GM21619 (cell line): Measurements from ENCODE around the gene DNAH8.
A peak's percentile ranks its signal among the peaks of the same experiment; 100 is the strongest.

Experiments used
- ATAC-seq: cut with Tn5 transposase; IDR thresholded peaks from one replicate; pipeline ENCODE4 v1.9.1; 2021; ENCODE audit not compliant: unreplicated experiment

DNAH8 gene

GRCh38 chr6:39003492-39003891 lies 288.4 kb downstream of the DNAH8 start:
- no peak for ATAC-seq

DNA sequence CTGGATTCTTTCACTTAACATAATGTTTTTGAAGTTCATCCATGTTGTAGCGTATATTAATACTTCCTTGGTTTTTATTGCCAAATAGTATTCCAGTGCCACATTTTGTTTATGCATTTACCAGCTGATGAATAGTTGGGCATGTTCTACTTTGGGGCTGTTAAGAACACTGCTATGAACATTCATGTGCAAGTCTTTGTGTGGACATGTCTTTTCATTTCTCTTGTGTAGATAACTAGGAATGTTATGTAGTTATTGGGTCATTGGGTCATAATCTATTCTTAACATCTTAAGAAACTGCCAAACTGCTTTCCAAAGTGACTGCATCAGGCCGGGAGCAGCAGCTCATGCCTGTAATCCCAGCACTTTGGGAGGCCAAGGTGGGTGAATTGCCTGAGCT lies 289.7 kb downstream of the DNAH8 start:
- no peak for ATAC-seq

DNA sequence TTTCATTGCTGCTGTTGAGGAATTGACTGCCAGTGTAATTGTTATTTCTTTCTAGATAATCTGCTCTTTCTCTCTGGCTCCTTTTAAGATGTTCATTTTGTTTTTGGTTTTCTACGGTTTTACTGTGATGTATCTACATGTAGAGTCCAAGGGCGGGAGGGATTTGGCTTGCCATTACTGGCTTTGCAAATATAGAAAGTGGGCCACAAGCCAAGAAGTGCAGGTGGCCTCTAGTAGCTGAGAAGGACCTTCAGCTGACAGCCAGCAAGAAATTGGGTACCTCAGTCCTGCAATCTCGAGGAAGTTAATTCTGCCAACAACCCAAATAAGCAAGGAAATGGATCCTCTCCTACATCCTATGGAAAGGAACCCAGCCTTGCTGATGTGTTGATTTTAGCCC lies 290.7 kb downstream of the DNAH8 start:
- ATAC-seq, result no peak

DNA sequence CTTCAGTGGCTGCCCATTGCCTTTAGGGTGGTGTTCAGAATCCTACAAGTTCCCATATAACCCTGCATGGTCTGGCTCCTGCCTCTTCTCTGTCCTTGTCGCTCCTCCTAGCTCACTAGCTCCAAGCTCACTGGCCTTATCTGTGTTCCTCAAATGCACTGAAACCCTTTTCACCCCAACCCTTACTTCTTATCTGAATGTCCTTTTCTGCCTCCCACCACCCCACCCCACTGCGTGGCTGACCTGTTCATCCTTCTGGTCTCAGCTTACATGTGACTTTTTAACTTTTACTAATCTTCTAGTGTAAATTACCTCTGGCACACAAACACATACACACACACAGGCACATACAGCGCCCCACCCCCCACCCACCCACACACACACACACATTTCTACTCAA lies 292.5 kb downstream of the DNAH8 start:
- no peak for ATAC-seq

GRCh38 chr6:39008737-39009136 lies 293.6 kb downstream of the DNAH8 start:
- no peak for ATAC-seq

GRCh38 chr6:39009476-39009875 lies 294.4 kb downstream of the DNAH8 start:
- ATAC-seq, result no peak

DNA sequence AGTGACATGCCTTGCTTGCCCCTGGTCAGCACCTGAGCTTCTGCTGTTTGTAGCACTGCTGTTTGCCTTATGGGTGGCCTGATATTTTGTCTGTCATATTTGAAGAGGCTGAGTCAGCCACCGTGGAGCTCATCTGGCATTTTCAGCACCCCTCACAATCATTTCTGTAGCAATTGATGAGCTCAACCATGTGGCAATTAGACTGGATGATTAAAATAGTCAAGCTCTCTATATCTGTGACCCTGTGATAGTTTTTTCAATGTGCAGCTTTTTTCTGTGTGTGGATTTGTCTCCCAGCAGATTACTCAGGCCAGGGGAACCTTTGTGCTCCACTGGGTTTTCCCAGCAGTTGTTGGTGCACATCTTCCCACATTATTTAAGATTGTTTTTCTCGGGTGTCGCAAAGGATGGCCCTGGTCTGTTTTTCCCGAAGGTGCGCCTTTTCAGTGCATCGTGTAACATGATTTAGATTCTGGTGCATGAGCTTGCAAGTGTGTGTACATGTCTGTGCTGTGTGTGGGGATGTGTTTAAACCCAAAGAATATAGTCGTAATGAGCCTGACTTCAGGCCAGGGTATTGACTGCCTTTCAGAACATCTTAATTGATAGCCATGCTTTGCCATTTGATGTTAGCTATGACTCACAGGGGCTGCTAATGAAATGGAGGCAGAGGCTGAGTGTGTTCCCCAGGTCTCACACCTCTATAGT lies 301.9 kb downstream of the DNAH8 start:
- no peak for ATAC-seq

DNA sequence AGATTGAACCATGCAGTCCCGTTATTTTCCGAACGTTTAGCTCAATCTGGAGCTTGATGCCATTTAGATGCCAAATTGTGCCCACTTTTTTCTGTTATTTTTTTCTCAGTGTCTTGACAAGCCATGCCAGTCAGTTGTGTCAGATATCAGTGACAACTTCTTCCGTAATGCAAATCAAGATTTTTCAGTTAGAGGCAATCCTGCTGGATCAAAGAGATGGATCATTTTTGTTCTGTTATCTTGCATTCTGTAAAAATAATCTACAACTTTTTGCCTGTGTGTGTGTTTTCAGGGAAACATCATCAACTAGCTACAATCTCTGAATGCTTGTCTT lies 302.4 kb downstream of the DNAH8 start:
- ATAC-seq, result no peak

DNA sequence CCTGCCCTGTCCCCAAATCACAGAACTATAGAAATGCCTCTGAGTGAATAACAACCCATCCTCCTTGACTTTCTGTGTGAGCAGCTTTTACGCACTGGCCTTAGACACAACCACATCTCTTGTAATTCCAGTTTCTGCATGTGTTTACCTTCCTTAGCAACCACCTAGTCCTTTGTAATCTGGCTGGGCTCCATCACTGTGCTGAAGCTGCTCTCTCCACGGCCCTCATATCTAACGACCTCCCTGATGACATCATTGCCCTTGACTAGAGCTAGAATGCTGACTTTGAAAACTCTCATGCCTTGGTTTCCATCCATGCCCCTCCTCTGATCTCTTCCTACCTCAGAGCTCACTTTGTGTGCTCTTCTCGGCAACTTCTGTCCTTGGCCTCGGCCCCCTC lies 303.0 kb downstream of the DNAH8 start:
- ATAC-seq, result no peak

DNA sequence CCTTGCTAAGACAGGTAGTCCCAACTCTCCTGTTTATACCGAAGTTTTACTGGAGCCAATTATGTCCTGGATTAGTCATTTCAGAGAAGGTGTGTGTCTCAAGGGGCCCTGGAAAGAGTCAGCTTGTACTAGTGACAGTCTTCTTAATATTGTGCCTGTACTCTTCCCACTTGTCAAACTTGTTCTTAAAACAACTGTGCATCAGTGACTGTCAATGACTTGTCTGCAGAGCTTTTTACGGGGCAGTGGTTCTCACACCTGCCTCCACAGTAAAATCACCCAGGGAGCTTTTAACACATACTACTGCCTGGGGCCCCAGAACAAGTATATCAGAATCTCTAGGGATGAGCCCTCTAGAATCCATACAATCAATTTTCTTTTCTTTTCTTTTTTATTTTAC lies 305.0 kb downstream of the DNAH8 start:
- ATAC-seq, result no peak

DNA sequence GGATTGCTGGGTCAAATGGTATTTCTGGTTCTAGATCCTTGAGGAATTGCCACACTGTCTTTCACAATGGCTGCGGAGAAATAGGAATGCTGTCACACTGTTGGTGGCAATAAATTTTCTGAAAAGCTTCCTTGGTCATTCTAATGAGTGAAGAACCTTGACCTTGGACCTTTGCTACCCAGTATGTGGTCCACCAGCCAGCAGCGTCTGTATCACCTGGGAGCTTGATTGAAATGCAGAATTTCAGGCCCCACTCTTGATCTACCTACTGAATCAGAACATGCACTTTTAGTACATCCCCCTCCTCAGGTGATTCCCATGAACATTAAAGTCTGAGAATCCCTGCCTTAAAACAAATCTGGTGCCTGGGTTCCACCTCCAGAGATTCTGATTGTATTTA lies 305.9 kb downstream of the DNAH8 start:
- ATAC-seq, result no peak

DNA sequence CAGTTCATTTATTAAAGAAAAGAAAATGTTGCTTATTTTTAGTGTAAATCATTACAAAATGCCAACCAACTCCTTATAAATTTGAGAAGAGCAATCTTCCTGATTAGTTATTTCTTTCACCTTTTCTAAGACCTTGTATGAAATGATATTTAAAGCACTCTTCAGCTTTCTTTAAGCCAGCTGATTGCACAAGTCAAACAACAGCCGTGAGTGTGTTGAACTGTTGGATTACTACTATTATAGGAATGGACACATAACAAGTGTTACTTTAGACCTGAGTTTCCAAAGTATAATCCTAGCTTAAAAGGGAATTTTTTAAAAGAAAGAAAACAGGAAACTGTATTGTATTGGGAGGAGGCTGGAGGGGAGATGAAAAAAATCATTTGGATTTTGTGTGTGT lies 306.7 kb downstream of the DNAH8 start:
- no peak for ATAC-seq

DNA sequence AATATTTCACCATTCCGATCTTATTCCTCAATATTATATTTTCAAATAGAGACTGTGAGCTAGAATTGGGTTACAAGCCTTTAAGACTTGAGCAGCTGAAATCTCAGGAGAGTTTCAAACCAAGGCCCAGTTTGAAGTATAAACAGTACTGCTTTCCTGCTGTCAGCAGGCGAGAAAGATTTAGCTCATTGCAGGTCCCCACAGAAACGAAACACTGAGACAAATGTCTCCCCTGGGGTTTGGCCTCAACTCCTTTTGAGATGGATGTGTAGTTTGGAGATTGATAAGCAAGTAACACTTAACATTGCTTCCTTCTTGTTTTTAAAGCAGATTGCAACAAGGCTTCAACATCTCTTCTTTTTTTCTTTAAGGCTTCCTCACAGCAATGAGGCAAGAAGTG lies 311.1 kb downstream of the DNAH8 start:
- ATAC-seq, result no peak

GRCh38 chr6:39029156-39030011 lies 314.3 kb downstream of the DNAH8 start:
- ATAC-seq, result peak; percentile 64

DNA sequence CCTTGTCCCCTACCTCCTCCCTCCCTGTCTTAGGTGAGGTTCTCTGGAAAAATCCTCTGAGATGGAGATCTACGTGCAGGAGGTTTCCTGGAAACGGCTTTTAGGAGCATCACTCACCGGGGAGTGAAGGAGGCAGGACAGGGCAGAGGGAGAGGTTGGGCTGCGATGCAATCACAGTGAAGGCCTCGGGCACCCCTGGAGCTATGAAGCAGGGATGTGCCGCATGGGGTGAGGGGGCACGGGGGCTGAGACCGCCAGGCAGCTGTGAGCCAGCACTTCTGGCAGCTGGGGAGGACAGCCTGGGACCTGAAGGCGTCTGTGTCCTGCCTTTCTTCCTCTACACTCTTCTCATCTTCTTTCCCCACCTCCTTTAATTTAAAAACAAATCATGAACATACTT lies 320.6 kb downstream of the DNAH8 start:
- ATAC-seq, result no peak

DNA sequence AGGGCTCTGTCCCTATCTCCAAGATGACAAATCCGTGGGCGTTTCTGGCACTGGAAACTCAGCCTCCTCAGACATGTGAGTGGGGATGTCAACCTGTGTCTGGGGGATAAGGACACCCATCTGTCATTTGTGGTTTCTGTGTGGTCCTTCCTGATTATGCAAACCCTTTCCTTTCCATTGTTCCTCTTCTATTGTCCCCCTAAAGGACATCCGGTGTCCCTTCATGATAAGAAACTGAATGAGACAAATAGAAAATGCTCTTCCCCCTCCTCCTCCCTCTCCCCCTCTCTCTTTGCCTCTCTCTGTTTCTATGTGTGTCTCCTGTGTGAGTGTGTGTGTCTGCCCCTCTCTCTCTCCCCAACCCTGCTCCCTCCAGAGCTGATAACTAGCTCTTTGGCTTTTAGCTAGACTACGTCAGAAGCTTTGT lies 322.0 kb downstream of the DNAH8 start:
- no peak for ATAC-seq

DNA sequence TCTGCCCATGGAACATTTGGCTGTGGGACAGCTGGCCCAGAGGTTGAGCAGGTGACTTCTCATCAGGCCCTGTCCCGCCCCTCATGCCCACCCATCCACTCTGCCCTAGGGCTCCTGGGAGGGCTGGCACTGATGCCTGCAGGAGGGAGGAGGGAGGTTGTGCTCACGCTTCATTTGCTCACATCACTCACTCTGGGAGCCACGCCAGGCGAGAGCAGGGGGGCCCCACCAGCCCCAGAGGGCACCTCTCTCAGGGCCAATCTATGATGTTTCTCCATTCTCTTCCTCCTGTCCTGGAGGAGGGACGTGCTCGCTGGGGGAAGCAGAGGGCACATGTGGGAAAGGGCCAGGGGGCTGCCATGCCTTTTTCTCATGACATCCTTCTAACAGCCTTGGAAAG lies 322.6 kb downstream of the DNAH8 start:
- ATAC-seq, result no peak

DNA sequence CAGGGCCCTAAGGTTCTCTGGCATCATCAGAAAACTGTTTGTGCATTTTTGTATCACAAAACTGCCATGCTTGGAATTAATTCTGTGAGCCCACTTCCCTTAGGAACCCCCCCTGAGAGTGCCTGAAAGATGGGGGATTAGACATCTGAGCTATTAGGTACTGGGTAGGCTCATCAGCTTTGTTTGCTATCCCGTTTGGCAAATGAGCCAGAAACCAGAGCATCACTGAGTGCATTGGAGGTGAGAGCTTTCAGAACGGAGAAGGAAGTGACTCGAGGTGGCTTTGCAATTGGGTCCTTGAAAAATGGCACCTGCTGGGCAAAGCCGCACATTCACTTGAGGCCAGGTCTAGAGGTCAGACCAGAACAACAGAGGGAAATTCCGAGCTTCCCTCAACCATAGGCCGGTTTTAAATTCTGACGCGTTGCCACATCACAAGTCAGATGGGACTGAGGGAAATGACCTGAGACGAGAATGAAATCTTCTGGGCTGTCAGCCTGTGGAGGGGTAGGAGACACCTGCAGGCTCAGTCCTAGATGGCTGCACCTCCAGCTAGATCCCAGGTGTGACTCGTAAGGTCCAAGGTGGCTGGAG lies 325.1 kb downstream of the DNAH8 start:
- no peak for ATAC-seq

DNA sequence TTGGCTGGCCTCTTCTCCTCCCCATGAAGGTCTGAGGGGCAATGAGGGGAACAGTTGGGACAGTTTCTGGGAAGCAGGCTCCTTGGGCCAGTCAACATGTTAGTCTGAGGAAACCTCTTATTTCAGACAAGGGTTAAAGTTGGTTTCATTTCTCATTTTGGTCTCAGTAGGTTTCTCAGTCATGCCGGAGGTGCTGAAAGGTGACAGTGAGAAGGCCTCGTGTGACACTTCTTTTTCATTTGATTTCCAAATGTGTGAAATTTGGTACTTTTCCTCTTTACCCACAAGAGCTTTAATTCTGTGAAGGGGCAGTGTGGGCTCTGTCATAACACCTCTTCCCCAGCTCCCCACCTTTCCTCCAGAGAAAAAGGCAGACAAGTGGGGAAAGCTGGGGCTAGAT lies 326.0 kb downstream of the DNAH8 start:
- no peak for ATAC-seq

DNA sequence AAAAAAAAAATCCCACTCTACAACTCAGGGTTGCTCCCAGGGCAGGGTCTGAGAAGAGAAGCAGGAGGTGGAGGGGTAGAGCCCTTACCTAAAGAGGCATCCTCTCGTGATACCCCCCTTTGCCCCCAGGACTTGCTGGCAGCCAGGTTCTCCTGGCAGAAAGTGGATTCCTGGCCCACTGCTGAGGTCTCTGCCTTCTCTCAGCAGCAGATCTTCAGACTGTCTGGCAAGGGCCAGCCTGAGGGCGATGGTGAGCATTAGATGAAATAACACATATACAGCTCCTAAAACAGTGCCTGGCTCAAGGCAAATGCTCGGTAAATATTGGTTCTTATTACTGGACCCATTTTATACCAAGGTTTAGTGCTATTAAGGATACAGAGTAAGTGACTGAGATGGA lies 328.7 kb downstream of the DNAH8 start:
- ATAC-seq, result no peak

GRCh38 chr6:39044181-39044580 lies 329.1 kb downstream of the DNAH8 start:
- no peak for ATAC-seq
